Activated naive CD4-positive, alpha-beta T cell treated with anti-CD3 and anti-CD28 coated beads, Interleukin-2, amount 50 U/mL, for 24 hours (primary cell): ENCODE measurements around the gene SPIRE1.
"Not testable (repeated sequence)": the region's sequence is repeated elsewhere in the genome, so short reads cannot be mapped to it uniquely, and the experiment has no call there.

Experiments
- H3K27ac Mint-ChIP-seq: one replicate; pipeline ENCODE4 v1.8.0; 2021; ENCODE audit warnings: mild to moderate bottlenecking, mixed read lengths
- H3K27me3 Mint-ChIP-seq: one replicate; pipeline ENCODE4 v1.8.0; 2021; ENCODE audit warnings: mixed read lengths
- H3K36me3 Mint-ChIP-seq: one replicate; pipeline ENCODE4 v1.8.0; 2021; ENCODE audit warnings: mixed read lengths
- H3K4me1 Mint-ChIP-seq: one replicate; pipeline ENCODE4 v1.8.0; 2021; ENCODE audit warnings: mixed read lengths
- H3K4me3 Mint-ChIP-seq: one replicate; pipeline ENCODE4 v1.8.0; 2021; ENCODE audit warnings: mild to moderate bottlenecking, mixed read lengths
- H3K9me3 Mint-ChIP-seq: one replicate; pipeline ENCODE4 v1.8.0; 2021; ENCODE audit warnings: mixed read lengths

The SPIRE1 gene

GRCh38 chr18:12515550-12515949, 142.4 kb downstream of the SPIRE1 start:
- Mint-ChIP-seq H3K9me3 (no peaks in the 10 kb centered on the region), H3K4me3 (no peak overlapping the region), H3K4me1 (no peaks in the 10 kb centered on the region), H3K27me3 (peaks cover 4% of the 10 kb centered on the region), H3K36me3 (no peaks in the 10 kb centered on the region), H3K27ac (no peak overlapping the region)

- no peaks in the 10 kb centered on the region for H3K36me3 Mint-ChIP-seq
- H3K27me3 Mint-ChIP-seq, result no peaks in the 10 kb centered on the region
These were observed 150.9 kb downstream of the SPIRE1 start for GRCh38 chr18:12507007-12507406.

GRCh38 chr18:12500986-12501385, 156.9 kb downstream of the SPIRE1 start:
- H3K27ac Mint-ChIP-seq, result no peak overlapping the region
- no peak overlapping the region for H3K4me3 Mint-ChIP-seq
- no peaks in the 10 kb centered on the region for H3K4me1 Mint-ChIP-seq
- no peaks in the 10 kb centered on the region for H3K27me3 Mint-ChIP-seq
- H3K36me3 Mint-ChIP-seq, result no peaks in the 10 kb centered on the region
- H3K9me3 Mint-ChIP-seq, result no peaks in the 10 kb centered on the region

More at GRCh38 chr18:12507007-12507406, 150.9 kb downstream of the SPIRE1 start:
- no peaks in the 10 kb centered on the region for H3K9me3 Mint-ChIP-seq
- no peaks in the 10 kb centered on the region for H3K4me1 Mint-ChIP-seq
- no peak overlapping the region for H3K27ac Mint-ChIP-seq
- H3K4me3 Mint-ChIP-seq, result no peak overlapping the region

GRCh38 chr18:12497839-12498238, 160.1 kb downstream of the SPIRE1 start:
- Mint-ChIP-seq H3K36me3 (no peaks in the 10 kb centered on the region), H3K4me1 (no peaks in the 10 kb centered on the region), H3K27ac (no peak overlapping the region), H3K9me3 (no peaks in the 10 kb centered on the region), H3K27me3 (no peaks in the 10 kb centered on the region), H3K4me3 (no peak overlapping the region)

GRCh38 chr18:12497296-12497695, 160.6 kb downstream of the SPIRE1 start:
- H3K36me3 Mint-ChIP-seq, result no peaks in the 10 kb centered on the region
- no peak overlapping the region for H3K27ac Mint-ChIP-seq
- no peaks in the 10 kb centered on the region for H3K27me3 Mint-ChIP-seq
- no peaks in the 10 kb centered on the region for H3K9me3 Mint-ChIP-seq
- no peak overlapping the region for H3K4me3 Mint-ChIP-seq
- H3K4me1 Mint-ChIP-seq, result no peaks in the 10 kb centered on the region

- Mint-ChIP-seq H3K27ac (no peak overlapping the region), H3K4me1 (no peaks in the 10 kb centered on the region), H3K9me3 (no peaks in the 10 kb centered on the region), H3K27me3 (peaks cover 2% of the 10 kb centered on the region), H3K4me3 (no peak overlapping the region), H3K36me3 (peaks cover 1% of the 10 kb centered on the region)
These were observed 165.0 kb downstream of the SPIRE1 start for GRCh38 chr18:12492907-12493306.

- peaks cover 2% of the 10 kb centered on the region for H3K27me3 Mint-ChIP-seq
- no peak overlapping the region for H3K27ac Mint-ChIP-seq
- H3K4me1 Mint-ChIP-seq, result no peaks in the 10 kb centered on the region
- no peaks in the 10 kb centered on the region for H3K9me3 Mint-ChIP-seq
- no peak overlapping the region for H3K4me3 Mint-ChIP-seq
- H3K36me3 Mint-ChIP-seq, result peaks cover 1% of the 10 kb centered on the region
These were observed 166.1 kb downstream of the SPIRE1 start for GRCh38 chr18:12491611-12492435.

- no peak overlapping the region for H3K4me3 Mint-ChIP-seq
- H3K4me1 Mint-ChIP-seq, result peaks cover 4% of the 10 kb centered on the region
- peaks cover 1% of the 10 kb centered on the region for H3K36me3 Mint-ChIP-seq
- H3K27me3 Mint-ChIP-seq, result peaks cover 2% of the 10 kb centered on the region
- no peaks in the 10 kb centered on the region for H3K9me3 Mint-ChIP-seq
- H3K27ac Mint-ChIP-seq, result no peak overlapping the region
These were observed 172.3 kb downstream of the SPIRE1 start for GRCh38 chr18:12485479-12486105.

GRCh38 chr18:12481915-12482314, 176.0 kb downstream of the SPIRE1 start:
- not testable (repeated sequence) for H3K36me3 Mint-ChIP-seq, H3K9me3 Mint-ChIP-seq, H3K27me3 Mint-ChIP-seq, H3K4me3 Mint-ChIP-seq, H3K4me1 Mint-ChIP-seq, H3K27ac Mint-ChIP-seq

GRCh38 chr18:12479982-12480381, 177.9 kb downstream of the SPIRE1 start:
- Mint-ChIP-seq H3K4me1 (no peaks in the 10 kb centered on the region), H3K9me3 (no peaks in the 10 kb centered on the region), H3K27ac (no peak overlapping the region), H3K36me3 (no peaks in the 10 kb centered on the region), H3K4me3 (no peak overlapping the region), H3K27me3 (no peaks in the 10 kb centered on the region)

- no peaks in the 10 kb centered on the region for H3K4me1 Mint-ChIP-seq
- no peaks in the 10 kb centered on the region for H3K9me3 Mint-ChIP-seq
- no peak overlapping the region for H3K27ac Mint-ChIP-seq
- no peaks in the 10 kb centered on the region for H3K36me3 Mint-ChIP-seq
- H3K27me3 Mint-ChIP-seq, result no peaks in the 10 kb centered on the region
- no peak overlapping the region for H3K4me3 Mint-ChIP-seq
These were observed 178.4 kb downstream of the SPIRE1 start for GRCh38 chr18:12479536-12479935.

- Mint-ChIP-seq H3K4me1 (no peaks in the 10 kb centered on the region), H3K27me3 (no peaks in the 10 kb centered on the region), H3K27ac (no peak overlapping the region), H3K4me3 (no peak overlapping the region), H3K9me3 (no peaks in the 10 kb centered on the region), H3K36me3 (no peaks in the 10 kb centered on the region)
These were observed 179.4 kb downstream of the SPIRE1 start for GRCh38 chr18:12478269-12479047.

- Mint-ChIP-seq H3K36me3 (no peaks in the 10 kb centered on the region), H3K27me3 (no peaks in the 10 kb centered on the region), H3K9me3 (no peaks in the 10 kb centered on the region), H3K27ac (no peak overlapping the region), H3K4me3 (no peak overlapping the region), H3K4me1 (no peaks in the 10 kb centered on the region)
These were observed 180.3 kb downstream of the SPIRE1 start for GRCh38 chr18:12477606-12478005.

GRCh38 chr18:12476955-12477354, 181.0 kb downstream of the SPIRE1 start:
- Mint-ChIP-seq H3K36me3 (no peaks in the 10 kb centered on the region), H3K27me3 (no peaks in the 10 kb centered on the region), H3K27ac (no peak overlapping the region), H3K9me3 (no peaks in the 10 kb centered on the region), H3K4me3 (no peak overlapping the region), H3K4me1 (no peaks in the 10 kb centered on the region)

GRCh38 chr18:12474876-12475275, 183.0 kb downstream of the SPIRE1 start:
- no peaks in the 10 kb centered on the region for H3K36me3 Mint-ChIP-seq
- no peak overlapping the region for H3K4me3 Mint-ChIP-seq
- H3K27ac Mint-ChIP-seq, result no peak overlapping the region
- H3K27me3 Mint-ChIP-seq, result no peaks in the 10 kb centered on the region
- H3K9me3 Mint-ChIP-seq, result no peaks in the 10 kb centered on the region
- H3K4me1 Mint-ChIP-seq, result no peaks in the 10 kb centered on the region

- no peak overlapping the region for H3K27ac Mint-ChIP-seq
- no peaks in the 10 kb centered on the region for H3K9me3 Mint-ChIP-seq
- no peak overlapping the region for H3K4me3 Mint-ChIP-seq
- no peaks in the 10 kb centered on the region for H3K36me3 Mint-ChIP-seq
- no peaks in the 10 kb centered on the region for H3K4me1 Mint-ChIP-seq
- H3K27me3 Mint-ChIP-seq, result no peaks in the 10 kb centered on the region
These were observed 183.8 kb downstream of the SPIRE1 start for GRCh38 chr18:12474146-12474545.
